ENCODE data around the gene CLCN5.

The CLCN5 gene

GRCh38 chrX:50106051-50106675, 183.8 kb downstream of the CLCN5 start:
- ChIA-PET POLR2A (no interaction called here), CTCF (interaction anchor here (0.6 to 1.2 kb wide), 3 partner anchors 10 to 798 kb away, joined by 3 to 4 read pairs (median 3); no protein-coding TSS in a partner anchor)
- Histone ChIP-seq H3K9me3 (ENCODE audit: control insufficient read depth, insufficient read depth, low read depth, low read length) (no peaks in the 10 kb centered on the region), H3K4me3 (ENCODE audit: low read depth, low read length) (no peak overlapping the region), H3K36me3 (ENCODE audit: control insufficient read depth in 2 of 2, insufficient read depth in 1 of 2, low read length in 2 of 2) (no peaks in the 10 kb centered on the region), H3K4me1 (ENCODE audit: control insufficient read depth, insufficient read depth, low read length) (no peaks in the 10 kb centered on the region), H3K27ac (ENCODE audit: extremely low read depth, low read depth, low read length) (no peak overlapping the region)
- TF ChIP-seq ZNF518A (tag by site-specific recombination; conservative IDR thresholded peaks at IDR 0.05; ENCODE audit: low read depth) (no peak), ZNF211 (tag by site-specific recombination; IDR thresholded peaks at IDR 0.05; ENCODE audit: low read depth) (no peak), MEIS1 (CRISPR knock-in tag; IDR thresholded peaks at IDR 0.05; ENCODE audit: borderline replicate concordance) (no peak), ZBTB44 (tag by site-specific recombination; IDR thresholded peaks at IDR 0.05) (no peak), ZNF560 (tag by site-specific recombination; IDR thresholded peaks at IDR 0.05; ENCODE audit: borderline replicate concordance) (no peak), ZNF280D (tag by site-specific recombination; IDR thresholded peaks at IDR 0.05) (no peak), PATZ1 (tag by site-specific recombination; IDR thresholded peaks at IDR 0.05) (no peak), INSM2 (tag by site-specific recombination; IDR thresholded peaks at IDR 0.05) (no peak), ZBTB26 (tag by site-specific recombination; optimal IDR thresholded peaks at IDR 0.05) (no peak), ZNF704 (tag by site-specific recombination; IDR thresholded peaks at IDR 0.05) (no peak), ZNF140 (tag by site-specific recombination; IDR thresholded peaks at IDR 0.05) (no peak), KLF16 (tag by site-specific recombination; IDR thresholded peaks at IDR 0.05) (no peak)
